ENCODE results near the gene IRGM.
"Not testable (repeated sequence)": the region's sequence is repeated elsewhere in the genome, so short reads cannot be mapped to it uniquely, and the experiment has no call there.

IRGM gene

GRCh38 chr5:150846308-150846653 lies at the start of gene IRGM:
Gene IRGM (plus strand): TSS chr5:150846521. CDS start chr5:150848124, 1,603 bp downstream.
- FAIRE-seq: not testable (repeated sequence)

- FAIRE-seq: no peak
These were observed 48.9 kb upstream of the IRGM start for GRCh38 chr5:150797384-150797783.

- FAIRE-seq: no peak
These were observed 45.0 kb upstream of the IRGM start for GRCh38 chr5:150801117-150801927.

GRCh38 chr5:150804388-150804787 lies 41.9 kb upstream of the IRGM start:
- FAIRE-seq: no peak

- FAIRE-seq: no peak
These were observed 37.0 kb upstream of the IRGM start for GRCh38 chr5:150809363-150809762.

- FAIRE-seq: no peak
These were observed 31.3 kb upstream of the IRGM start for GRCh38 chr5:150815010-150815409.

- FAIRE-seq: no peak
These were observed 29.4 kb upstream of the IRGM start for GRCh38 chr5:150816946-150817345.

GRCh38 chr5:150829744-150830143 lies 16.6 kb upstream of the IRGM start:
- no peak for FAIRE-seq

- FAIRE-seq: not testable (repeated sequence)
These were observed 14.5 kb upstream of the IRGM start for GRCh38 chr5:150831821-150832220.

- no peak for FAIRE-seq
These were observed 10.3 kb upstream of the IRGM start for GRCh38 chr5:150836064-150836463.

- FAIRE-seq: no peak
These were observed 9.6 kb upstream of the IRGM start for GRCh38 chr5:150836703-150837102.

- FAIRE-seq: not testable (repeated sequence)
These were observed 999 bp upstream of the IRGM start for GRCh38 chr5:150845185-150845859.

GRCh38 chr5:150846654-150847333 lies 473 bp downstream of the IRGM start:
- FAIRE-seq: peak; percentile 80

- no peak for FAIRE-seq
These were observed 994 bp downstream of the IRGM start for GRCh38 chr5:150847334-150847695.

GRCh38 chr5:150848271-150848670 lies 1.9 kb downstream of the IRGM start:
- FAIRE-seq: no peak

- FAIRE-seq: no peak
These were observed 4.7 kb downstream of the IRGM start for GRCh38 chr5:150851039-150851438.

GRCh38 chr5:150853561-150853960 lies 7.2 kb downstream of the IRGM start:
- no peak for FAIRE-seq

- FAIRE-seq: not testable (repeated sequence)
These were observed 10.4 kb downstream of the IRGM start for GRCh38 chr5:150856700-150857099.

- no peak for FAIRE-seq
These were observed 14.0 kb downstream of the IRGM start for GRCh38 chr5:150860246-150860821.

- no peak for FAIRE-seq
These were observed 15.7 kb downstream of the IRGM start for GRCh38 chr5:150862070-150862469.

GRCh38 chr5:150879358-150879757 lies 33.0 kb downstream of the IRGM start:
- FAIRE-seq: no peak

GRCh38 chr5:150895431-150896428 lies 49.4 kb downstream of the IRGM start:
- FAIRE-seq: no peak

Data from TTC549 (cell line).